ENCODE measurements around the gene DYNC1I2.

GRCh38 chr2:171794918-171795317 lies 107.6 kb downstream of the DYNC1I2 start:
- TF ChIP-seq CTCF (conservative IDR thresholded peaks at IDR 0.05 in 1 of 2, IDR thresholded peaks at IDR 0.05 in 1 of 2; ENCODE audit: low read depth in 1 of 2, low read length in 2 of 2) (no peak), EZH2 (IDR thresholded peaks at IDR 0.05; ENCODE audit: low read length, missing control alignments) (no peak)
